ENCODE results near the gene CIZ1. TPM values are rescaled to one million over a fixed set of nuclear protein-coding genes. Genes with fewer than 3 reads are reported as not detected.

The CIZ1 gene
- total RNA-seq, 1 donor from 2014 or later = 156 TPM

GRCh38 chr9:128153060-128153946, 38.1 kb downstream of the CIZ1 start:
- TF ChIP-seq CTCF (IDR thresholded peaks at IDR 0.05; ENCODE audit: unreplicated experiment) = no peak
- H3K27me3 Mint-ChIP-seq (ENCODE audit: unreplicated experiment) = peaks cover 4% of the 10 kb centered on the region
- no peak for DNase-seq (ENCODE audit: low spot score)
- H3K27ac Mint-ChIP-seq (ENCODE audit: unreplicated experiment) = no peak overlapping the region
- H3K9me3 Mint-ChIP-seq (ENCODE audit: unreplicated experiment) = no peaks in the 10 kb centered on the region
- H3K4me3 Mint-ChIP-seq (ENCODE audit: unreplicated experiment) = no peak overlapping the region
- H3K36me3 Mint-ChIP-seq (ENCODE audit: low read depth, unreplicated experiment) = no peaks in the 10 kb centered on the region
- peaks cover 7% of the 10 kb centered on the region for H3K4me1 Mint-ChIP-seq (ENCODE audit: unreplicated experiment)

GRCh38 chr9:128152133-128153059, 39.0 kb downstream of the CIZ1 start:
- H3K27ac Mint-ChIP-seq (ENCODE audit: unreplicated experiment) = no peak overlapping the region
- peaks cover 6% of the 10 kb centered on the region for H3K27me3 Mint-ChIP-seq (ENCODE audit: unreplicated experiment)
- H3K4me1 Mint-ChIP-seq (ENCODE audit: unreplicated experiment) = peaks cover 7% of the 10 kb centered on the region
- H3K9me3 Mint-ChIP-seq (ENCODE audit: unreplicated experiment) = no peaks in the 10 kb centered on the region
- no peaks in the 10 kb centered on the region for H3K36me3 Mint-ChIP-seq (ENCODE audit: low read depth, unreplicated experiment)
- DNase-seq (ENCODE audit: low spot score) = no peak
- TF ChIP-seq CTCF (IDR thresholded peaks at IDR 0.05; ENCODE audit: unreplicated experiment) = no peak
- no peak overlapping the region for H3K4me3 Mint-ChIP-seq (ENCODE audit: unreplicated experiment)

- H3K4me1 Mint-ChIP-seq (ENCODE audit: unreplicated experiment) = peaks cover 7% of the 10 kb centered on the region
- no peak for TF ChIP-seq CTCF (IDR thresholded peaks at IDR 0.05; ENCODE audit: unreplicated experiment)
- no peaks in the 10 kb centered on the region for H3K36me3 Mint-ChIP-seq (ENCODE audit: low read depth, unreplicated experiment)
- peaks cover 10% of the 10 kb centered on the region for H3K27me3 Mint-ChIP-seq (ENCODE audit: unreplicated experiment)
- no peak overlapping the region for H3K4me3 Mint-ChIP-seq (ENCODE audit: unreplicated experiment)
- DNase-seq (ENCODE audit: low spot score) = no peak
- H3K27ac Mint-ChIP-seq (ENCODE audit: unreplicated experiment) = no peak overlapping the region
- no peaks in the 10 kb centered on the region for H3K9me3 Mint-ChIP-seq (ENCODE audit: unreplicated experiment)
Observed at GRCh38 chr9:128151309-128152132, 39.9 kb downstream of the CIZ1 start.

GRCh38 chr9:128150594-128151308, 40.6 kb downstream of the CIZ1 start:
- TF ChIP-seq CTCF (IDR thresholded peaks at IDR 0.05; ENCODE audit: unreplicated experiment) = no peak
- Mint-ChIP-seq H3K27me3 (ENCODE audit: unreplicated experiment) (peaks cover 10% of the 10 kb centered on the region), H3K36me3 (ENCODE audit: low read depth, unreplicated experiment) (no peaks in the 10 kb centered on the region), H3K27ac (ENCODE audit: unreplicated experiment) (peak overlapping the region; percentile 48), H3K4me3 (ENCODE audit: unreplicated experiment) (no peak overlapping the region), H3K4me1 (ENCODE audit: unreplicated experiment) (peaks cover 7% of the 10 kb centered on the region), H3K9me3 (ENCODE audit: unreplicated experiment) (no peaks in the 10 kb centered on the region)
- peak; percentile 56 for DNase-seq (ENCODE audit: low spot score)
